Subcutaneous abdominal adipose tissue (tissue), 5 donors: ENCODE measurements around the gene DSE.
A peak's percentile ranks its signal among the peaks of the same experiment; 100 is the strongest.
"Not testable (repeated sequence)": the region's sequence is repeated elsewhere in the genome, so short reads cannot be mapped to it uniquely, and the experiment has no call there.

Experiments used
- H3K27ac ChIP-seq: one replicate; pipeline ENCODE4 v1.7.0; 2013; ENCODE audit warnings: low read depth, mild to moderate bottlenecking, inconsistent platforms, low read length, moderate library complexity
- H3K27me3 ChIP-seq, 5 donors: one replicate each; pipeline ENCODE4 v1.7.0; 2013; ENCODE audit warnings: low read length in 5 of 5, inconsistent platforms in 1 of 5; ENCODE audit not compliant: control insufficient read depth in 5 of 5, insufficient read depth in 4 of 5
- H3K36me3 ChIP-seq, 5 donors: one replicate each; pipeline ENCODE4 v1.7.0; 2013; ENCODE audit warnings: low read length in 5 of 5; ENCODE audit not compliant: control insufficient read depth in 5 of 5, insufficient read depth in 5 of 5
- H3K4me1 ChIP-seq, 5 donors: one replicate each; pipeline ENCODE4 v1.7.0; 2013; ENCODE audit warnings: low read length in 5 of 5, mild to moderate bottlenecking in 3 of 5, moderate library complexity in 1 of 5; ENCODE audit not compliant: control insufficient read depth in 5 of 5, insufficient read depth in 5 of 5
- H3K4me3 ChIP-seq, 5 donors: one replicate each; pipeline ENCODE4 v1.7.0; 2013; ENCODE audit warnings: low read length in 5 of 5, low read depth in 1 of 5
- H3K9ac ChIP-seq, 5 donors: one replicate each; pipeline ENCODE4 v1.7.0; 2013; ENCODE audit warnings: low read length in 5 of 5, mild to moderate bottlenecking in 4 of 5, moderate library complexity in 3 of 5
- H3K9me3 ChIP-seq, 5 donors: one replicate each; pipeline ENCODE4 v1.7.0; 2013; ENCODE audit warnings: low read length in 5 of 5; ENCODE audit not compliant: control insufficient read depth in 5 of 5
- donor health status: healthy.
- donor health status: healthy.
- donor health status: healthy.
- donor health status: healthy.
- donor health status: healthy.

DSE gene

GRCh38 chr6:116370760-116371119, at the start of gene DSE:
TSS of gene DSE (plus strand) at chr6:116370947. CDS start at chr6:116399251, 28,304 bp downstream.
- Histone ChIP-seq H3K27ac (peak within 1 kb of the TSS; percentile 97), H3K9ac (peak within 1 kb of the TSS; percentile 64 to 95 (median 87)), H3K4me1 (peaks cover 0 to 38% (median 22%) of the 10 kb centered on the region in 5 donors)

GRCh38 chr6:116321933-116322332, 48.8 kb upstream of the DSE start:
- not testable (repeated sequence) for H3K36me3 ChIP-seq, H3K9me3 ChIP-seq, H3K4me3 ChIP-seq, H3K9ac ChIP-seq, H3K27ac ChIP-seq, H3K27me3 ChIP-seq
- H3K4me1 ChIP-seq: peaks cover 0 to 20% (median 16%) of the 10 kb centered on the region in 5 donors

More at GRCh38 chr6:116370760-116371119, at the start of gene DSE:
- Histone ChIP-seq H3K9me3 (no peaks in the 10 kb centered on the region), H3K36me3 (no peaks in the 10 kb centered on the region), H3K27me3 (no peaks in the 10 kb centered on the region), H3K4me3 (peak within 1 kb of the TSS; percentile 78 to 92 (median 84))

- Histone ChIP-seq H3K27ac (no peak overlapping the region), H3K9me3 (no peaks in the 10 kb centered on the region), H3K9ac (no peak overlapping the region), H3K27me3 (no peaks in the 10 kb centered on the region), H3K4me3 (no peak overlapping the region), H3K4me1 (peaks cover 0 to 35% (median 29%) of the 10 kb centered on the region in 5 donors), H3K36me3 (no peaks in the 10 kb centered on the region)
These were observed 46.9 kb upstream of the DSE start for GRCh38 chr6:116323863-116324262.

- peaks cover 0 to 38% (median 29%) of the 10 kb centered on the region in 5 donors for H3K4me1 ChIP-seq
- H3K27me3 ChIP-seq, H3K9me3 ChIP-seq, H3K27ac ChIP-seq, H3K36me3 ChIP-seq, H3K9ac ChIP-seq, H3K4me3 ChIP-seq: not testable (repeated sequence)
These were observed 45.1 kb upstream of the DSE start for GRCh38 chr6:116325634-116326132.

GRCh38 chr6:116326181-116326671, 44.5 kb upstream of the DSE start:
- no peaks in the 10 kb centered on the region for H3K36me3 ChIP-seq
- peak overlapping the region; percentile 38 for H3K27ac ChIP-seq
- no peaks in the 10 kb centered on the region for H3K27me3 ChIP-seq
- peak overlapping the region in 1 of 5 donors; percentile 19 for H3K4me3 ChIP-seq
- H3K9me3 ChIP-seq: no peaks in the 10 kb centered on the region
- H3K9ac ChIP-seq: no peak overlapping the region
- peaks cover 0 to 38% (median 29%) of the 10 kb centered on the region in 5 donors for H3K4me1 ChIP-seq

- peaks cover 0 to 38% (median 29%) of the 10 kb centered on the region in 5 donors for H3K4me1 ChIP-seq
- no peak overlapping the region for H3K4me3 ChIP-seq
- H3K27me3 ChIP-seq: no peaks in the 10 kb centered on the region
- H3K27ac ChIP-seq: peak overlapping the region; percentile 38
- H3K36me3 ChIP-seq: no peaks in the 10 kb centered on the region
- H3K9ac ChIP-seq: no peak overlapping the region
- no peaks in the 10 kb centered on the region for H3K9me3 ChIP-seq
These were observed 43.8 kb upstream of the DSE start for GRCh38 chr6:116326996-116327395.

GRCh38 chr6:116327803-116328527, 42.8 kb upstream of the DSE start:
- Histone ChIP-seq H3K4me1 (peaks cover 0 to 38% (median 29%) of the 10 kb centered on the region in 5 donors), H3K27ac (peak overlapping the region; percentile 18), H3K9ac (no peak overlapping the region), H3K4me3 (no peak overlapping the region), H3K36me3 (no peaks in the 10 kb centered on the region), H3K9me3 (peaks cover 0 to under 1% (median 0%) of the 10 kb centered on the region in 5 donors), H3K27me3 (no peaks in the 10 kb centered on the region)

- H3K36me3 ChIP-seq: no peaks in the 10 kb centered on the region
- peak overlapping the region; percentile 18 for H3K27ac ChIP-seq
- peaks cover 0 to 38% (median 29%) of the 10 kb centered on the region in 5 donors for H3K4me1 ChIP-seq
- peaks cover 0 to 3% (median 0%) of the 10 kb centered on the region in 5 donors for H3K9me3 ChIP-seq
- H3K9ac ChIP-seq: no peak overlapping the region
- no peak overlapping the region for H3K4me3 ChIP-seq
- no peaks in the 10 kb centered on the region for H3K27me3 ChIP-seq
These were observed 42.2 kb upstream of the DSE start for GRCh38 chr6:116328528-116328903.

- Histone ChIP-seq H3K36me3 (no peaks in the 10 kb centered on the region), H3K4me1 (peaks cover 0 to 38% (median 29%) of the 10 kb centered on the region in 5 donors), H3K9me3 (peaks cover 0 to 3% (median 0%) of the 10 kb centered on the region in 5 donors), H3K27me3 (no peaks in the 10 kb centered on the region), H3K4me3 (no peak overlapping the region), H3K9ac (no peak overlapping the region), H3K27ac (peak overlapping the region; percentile 18)
These were observed 41.6 kb upstream of the DSE start for GRCh38 chr6:116329156-116329555.

- H3K4me1 ChIP-seq: peaks cover 0 to 36% (median 28%) of the 10 kb centered on the region in 5 donors
- H3K4me3 ChIP-seq: no peak overlapping the region
- H3K9ac ChIP-seq: no peak overlapping the region
- H3K27ac ChIP-seq: no peak overlapping the region
- H3K9me3 ChIP-seq: peaks cover 0 to 3% (median 0%) of the 10 kb centered on the region in 5 donors
- no peaks in the 10 kb centered on the region for H3K27me3 ChIP-seq
- no peaks in the 10 kb centered on the region for H3K36me3 ChIP-seq
These were observed 40.2 kb upstream of the DSE start for GRCh38 chr6:116330511-116330910.
